ENCODE data around the gene ULBP3. TPM values are rescaled to one million over a fixed set of nuclear protein-coding genes. Genes with fewer than 3 reads are reported as not detected.

The ULBP3 gene
- total and polyA plus RNA-seq, 9 of the 15 experiments (the other 6 are each of a cell fraction or from before 2014, with no cell fraction given) = 0.25 to 0.33 TPM; not detected in 7

DNA sequence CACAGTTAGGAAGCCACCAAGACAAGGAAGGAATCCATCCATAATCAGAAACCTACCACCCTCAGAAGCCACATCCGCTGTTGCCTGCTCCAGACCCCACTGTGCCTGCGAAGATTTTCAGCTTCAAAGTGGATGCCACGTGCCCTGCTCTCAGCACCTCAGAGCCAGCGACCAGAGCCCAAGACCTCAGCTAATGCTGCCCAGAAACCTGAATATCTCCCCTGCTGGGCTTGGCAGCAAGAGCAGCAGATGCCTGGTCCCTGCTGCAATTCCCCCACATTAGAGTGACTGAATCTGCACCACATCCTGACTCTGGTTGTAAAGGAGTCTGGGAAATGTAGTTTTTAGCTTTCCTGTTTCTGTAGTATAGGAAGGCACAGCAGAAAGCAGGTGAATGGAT is 10.7 kb upstream of the ULBP3 start (continued):
- TF ChIP-seq, protein P1, sequence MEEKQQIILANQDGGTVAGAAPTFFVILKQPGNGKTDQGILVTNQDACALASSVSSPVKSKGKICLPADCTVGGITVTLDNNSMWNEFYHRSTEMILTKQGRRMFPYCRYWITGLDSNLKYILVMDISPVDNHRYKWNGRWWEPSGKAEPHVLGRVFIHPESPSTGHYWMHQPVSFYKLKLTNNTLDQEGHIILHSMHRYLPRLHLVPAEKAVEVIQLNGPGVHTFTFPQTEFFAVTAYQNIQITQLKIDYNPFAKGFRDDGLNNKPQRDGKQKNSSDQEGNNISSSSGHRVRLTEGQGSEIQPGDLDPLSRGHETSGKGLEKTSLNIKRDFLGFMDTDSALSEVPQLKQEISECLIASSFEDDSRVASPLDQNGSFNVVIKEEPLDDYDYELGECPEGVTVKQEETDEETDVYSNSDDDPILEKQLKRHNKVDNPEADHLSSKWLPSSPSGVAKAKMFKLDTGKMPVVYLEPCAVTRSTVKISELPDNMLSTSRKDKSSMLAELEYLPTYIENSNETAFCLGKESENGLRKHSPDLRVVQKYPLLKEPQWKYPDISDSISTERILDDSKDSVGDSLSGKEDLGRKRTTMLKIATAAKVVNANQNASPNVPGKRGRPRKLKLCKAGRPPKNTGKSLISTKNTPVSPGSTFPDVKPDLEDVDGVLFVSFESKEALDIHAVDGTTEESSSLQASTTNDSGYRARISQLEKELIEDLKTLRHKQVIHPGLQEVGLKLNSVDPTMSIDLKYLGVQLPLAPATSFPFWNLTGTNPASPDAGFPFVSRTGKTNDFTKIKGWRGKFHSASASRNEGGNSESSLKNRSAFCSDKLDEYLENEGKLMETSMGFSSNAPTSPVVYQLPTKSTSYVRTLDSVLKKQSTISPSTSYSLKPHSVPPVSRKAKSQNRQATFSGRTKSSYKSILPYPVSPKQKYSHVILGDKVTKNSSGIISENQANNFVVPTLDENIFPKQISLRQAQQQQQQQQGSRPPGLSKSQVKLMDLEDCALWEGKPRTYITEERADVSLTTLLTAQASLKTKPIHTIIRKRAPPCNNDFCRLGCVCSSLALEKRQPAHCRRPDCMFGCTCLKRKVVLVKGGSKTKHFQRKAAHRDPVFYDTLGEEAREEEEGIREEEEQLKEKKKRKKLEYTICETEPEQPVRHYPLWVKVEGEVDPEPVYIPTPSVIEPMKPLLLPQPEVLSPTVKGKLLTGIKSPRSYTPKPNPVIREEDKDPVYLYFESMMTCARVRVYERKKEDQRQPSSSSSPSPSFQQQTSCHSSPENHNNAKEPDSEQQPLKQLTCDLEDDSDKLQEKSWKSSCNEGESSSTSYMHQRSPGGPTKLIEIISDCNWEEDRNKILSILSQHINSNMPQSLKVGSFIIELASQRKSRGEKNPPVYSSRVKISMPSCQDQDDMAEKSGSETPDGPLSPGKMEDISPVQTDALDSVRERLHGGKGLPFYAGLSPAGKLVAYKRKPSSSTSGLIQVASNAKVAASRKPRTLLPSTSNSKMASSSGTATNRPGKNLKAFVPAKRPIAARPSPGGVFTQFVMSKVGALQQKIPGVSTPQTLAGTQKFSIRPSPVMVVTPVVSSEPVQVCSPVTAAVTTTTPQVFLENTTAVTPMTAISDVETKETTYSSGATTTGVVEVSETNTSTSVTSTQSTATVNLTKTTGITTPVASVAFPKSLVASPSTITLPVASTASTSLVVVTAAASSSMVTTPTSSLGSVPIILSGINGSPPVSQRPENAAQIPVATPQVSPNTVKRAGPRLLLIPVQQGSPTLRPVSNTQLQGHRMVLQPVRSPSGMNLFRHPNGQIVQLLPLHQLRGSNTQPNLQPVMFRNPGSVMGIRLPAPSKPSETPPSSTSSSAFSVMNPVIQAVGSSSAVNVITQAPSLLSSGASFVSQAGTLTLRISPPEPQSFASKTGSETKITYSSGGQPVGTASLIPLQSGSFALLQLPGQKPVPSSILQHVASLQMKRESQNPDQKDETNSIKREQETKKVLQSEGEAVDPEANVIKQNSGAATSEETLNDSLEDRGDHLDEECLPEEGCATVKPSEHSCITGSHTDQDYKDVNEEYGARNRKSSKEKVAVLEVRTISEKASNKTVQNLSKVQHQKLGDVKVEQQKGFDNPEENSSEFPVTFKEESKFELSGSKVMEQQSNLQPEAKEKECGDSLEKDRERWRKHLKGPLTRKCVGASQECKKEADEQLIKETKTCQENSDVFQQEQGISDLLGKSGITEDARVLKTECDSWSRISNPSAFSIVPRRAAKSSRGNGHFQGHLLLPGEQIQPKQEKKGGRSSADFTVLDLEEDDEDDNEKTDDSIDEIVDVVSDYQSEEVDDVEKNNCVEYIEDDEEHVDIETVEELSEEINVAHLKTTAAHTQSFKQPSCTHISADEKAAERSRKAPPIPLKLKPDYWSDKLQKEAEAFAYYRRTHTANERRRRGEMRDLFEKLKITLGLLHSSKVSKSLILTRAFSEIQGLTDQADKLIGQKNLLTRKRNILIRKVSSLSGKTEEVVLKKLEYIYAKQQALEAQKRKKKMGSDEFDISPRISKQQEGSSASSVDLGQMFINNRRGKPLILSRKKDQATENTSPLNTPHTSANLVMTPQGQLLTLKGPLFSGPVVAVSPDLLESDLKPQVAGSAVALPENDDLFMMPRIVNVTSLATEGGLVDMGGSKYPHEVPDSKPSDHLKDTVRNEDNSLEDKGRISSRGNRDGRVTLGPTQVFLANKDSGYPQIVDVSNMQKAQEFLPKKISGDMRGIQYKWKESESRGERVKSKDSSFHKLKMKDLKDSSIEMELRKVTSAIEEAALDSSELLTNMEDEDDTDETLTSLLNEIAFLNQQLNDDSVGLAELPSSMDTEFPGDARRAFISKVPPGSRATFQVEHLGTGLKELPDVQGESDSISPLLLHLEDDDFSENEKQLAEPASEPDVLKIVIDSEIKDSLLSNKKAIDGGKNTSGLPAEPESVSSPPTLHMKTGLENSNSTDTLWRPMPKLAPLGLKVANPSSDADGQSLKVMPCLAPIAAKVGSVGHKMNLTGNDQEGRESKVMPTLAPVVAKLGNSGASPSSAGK (IDR thresholded peaks at IDR 0.05) = 0 out of 2 replicates have a peak, but pooled peaks have one; percentile 18
- TF ChIP-seq, protein P2, sequence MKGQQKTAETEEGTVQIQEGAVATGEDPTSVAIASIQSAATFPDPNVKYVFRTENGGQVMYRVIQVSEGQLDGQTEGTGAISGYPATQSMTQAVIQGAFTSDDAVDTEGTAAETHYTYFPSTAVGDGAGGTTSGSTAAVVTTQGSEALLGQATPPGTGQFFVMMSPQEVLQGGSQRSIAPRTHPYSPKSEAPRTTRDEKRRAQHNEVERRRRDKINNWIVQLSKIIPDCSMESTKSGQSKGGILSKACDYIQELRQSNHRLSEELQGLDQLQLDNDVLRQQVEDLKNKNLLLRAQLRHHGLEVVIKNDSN (CRISPR knock-in tag; IDR thresholded peaks at IDR 0.05) = 0 out of 2 replicates have a peak, but pooled peaks have one; percentile 7
- TF ChIP-seq POLR3A (IDR thresholded peaks at IDR 0.05; ENCODE audit: borderline replicate concordance, extremely low read depth, insufficient read depth, insufficient read length) (no peak), L3MBTL2 (IDR thresholded peaks at IDR 0.05) (peak; percentile 26; the same call in 1 of the 2 replicates), SIX5 (IDR thresholded peaks at IDR 0.05; ENCODE audit: borderline replicate concordance in 1 of 2, insufficient read depth in 1 of 2, low read depth in 1 of 2, low read length in 2 of 2) (peak in 1 of 2 experiments; percentile 33; a peak in 1 of 4 replicates), SREBF1 (IDR thresholded peaks at IDR 0.05; ENCODE audit: borderline replicate concordance, low read depth, low read length) (no peak), KHSRP (IDR thresholded peaks at IDR 0.05) (no peak), EGR1 (conservative IDR thresholded peaks at IDR 0.05) (no peak)
- TF ChIP-seq, protein P3, sequence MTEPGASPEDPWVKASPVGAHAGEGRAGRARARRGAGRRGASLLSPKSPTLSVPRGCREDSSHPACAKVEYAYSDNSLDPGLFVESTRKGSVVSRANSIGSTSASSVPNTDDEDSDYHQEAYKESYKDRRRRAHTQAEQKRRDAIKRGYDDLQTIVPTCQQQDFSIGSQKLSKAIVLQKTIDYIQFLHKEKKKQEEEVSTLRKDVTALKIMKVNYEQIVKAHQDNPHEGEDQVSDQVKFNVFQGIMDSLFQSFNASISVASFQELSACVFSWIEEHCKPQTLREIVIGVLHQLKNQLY (CRISPR knock-in tag; conservative IDR thresholded peaks at IDR 0.05) = no peak
- TF ChIP-seq, protein P4, sequence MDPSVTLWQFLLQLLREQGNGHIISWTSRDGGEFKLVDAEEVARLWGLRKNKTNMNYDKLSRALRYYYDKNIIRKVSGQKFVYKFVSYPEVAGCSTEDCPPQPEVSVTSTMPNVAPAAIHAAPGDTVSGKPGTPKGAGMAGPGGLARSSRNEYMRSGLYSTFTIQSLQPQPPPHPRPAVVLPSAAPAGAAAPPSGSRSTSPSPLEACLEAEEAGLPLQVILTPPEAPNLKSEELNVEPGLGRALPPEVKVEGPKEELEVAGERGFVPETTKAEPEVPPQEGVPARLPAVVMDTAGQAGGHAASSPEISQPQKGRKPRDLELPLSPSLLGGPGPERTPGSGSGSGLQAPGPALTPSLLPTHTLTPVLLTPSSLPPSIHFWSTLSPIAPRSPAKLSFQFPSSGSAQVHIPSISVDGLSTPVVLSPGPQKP (CRISPR knock-in tag; IDR thresholded peaks at IDR 0.05) = no peak
- TF ChIP-seq, protein P5, sequence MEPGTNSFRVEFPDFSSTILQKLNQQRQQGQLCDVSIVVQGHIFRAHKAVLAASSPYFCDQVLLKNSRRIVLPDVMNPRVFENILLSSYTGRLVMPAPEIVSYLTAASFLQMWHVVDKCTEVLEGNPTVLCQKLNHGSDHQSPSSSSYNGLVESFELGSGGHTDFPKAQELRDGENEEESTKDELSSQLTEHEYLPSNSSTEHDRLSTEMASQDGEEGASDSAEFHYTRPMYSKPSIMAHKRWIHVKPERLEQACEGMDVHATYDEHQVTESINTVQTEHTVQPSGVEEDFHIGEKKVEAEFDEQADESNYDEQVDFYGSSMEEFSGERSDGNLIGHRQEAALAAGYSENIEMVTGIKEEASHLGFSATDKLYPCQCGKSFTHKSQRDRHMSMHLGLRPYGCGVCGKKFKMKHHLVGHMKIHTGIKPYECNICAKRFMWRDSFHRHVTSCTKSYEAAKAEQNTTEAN (CRISPR knock-in tag; IDR thresholded peaks at IDR 0.05) = no peak
